Right lobe of liver (tissue), 4 donors: ENCODE results near the gene SYNGR1.
"Not testable (repeated sequence)": the region's sequence is repeated elsewhere in the genome, so short reads cannot be mapped to it uniquely, and the experiment has no call there.

ENCODE experiments used
- POLR2A ChIP-seq: fragments of 450-650 bp; IDR thresholded peaks from one replicate; pipeline ENCODE4 v1.6.1; 2017; ENCODE audit warnings: antibody characterized with exemption, mild to moderate bottlenecking
- TF ChIP-seq, protein P1 (sequence below), 4 donors: fragments of 200-600 bp in 3 of 4; fragments of 450-650 bp in 1 of 4; IDR thresholded peaks; one replicate each; pipeline versions ENCODE4 v1.5.1 to v1.8.0; 2016 to 2022; ENCODE audit warnings: antibody characterized with exemption in 4 of 4, mild to moderate bottlenecking in 2 of 4
- donor health status: DM: no; HTN: no; CAD: no.
- donor health status: DM: no; HTN: no; CAD: no.
- donor health status: DM: no; HTN: yes; CAD: no.

DNA sequence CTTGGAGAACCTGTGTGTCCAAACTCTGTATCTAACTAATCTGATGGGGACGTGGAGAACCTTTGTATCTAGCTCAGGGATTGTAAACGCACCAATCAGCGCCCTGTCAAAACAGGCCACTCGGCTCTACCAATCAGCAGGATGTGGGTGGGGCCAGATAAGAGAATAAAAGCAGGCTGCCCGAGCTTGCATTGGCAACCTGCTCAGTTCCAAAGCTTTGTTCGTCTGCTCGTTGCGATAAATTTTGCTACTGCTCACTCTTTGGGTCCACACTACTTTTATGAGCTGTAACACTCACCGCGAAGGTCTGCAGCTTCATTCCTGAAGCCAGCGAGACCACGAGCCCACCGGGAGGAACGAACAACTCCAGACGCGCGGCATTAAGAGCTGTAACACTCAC is 8.4 kb downstream of the SYNGR1 start:
- TF ChIP-seq, protein P1, sequence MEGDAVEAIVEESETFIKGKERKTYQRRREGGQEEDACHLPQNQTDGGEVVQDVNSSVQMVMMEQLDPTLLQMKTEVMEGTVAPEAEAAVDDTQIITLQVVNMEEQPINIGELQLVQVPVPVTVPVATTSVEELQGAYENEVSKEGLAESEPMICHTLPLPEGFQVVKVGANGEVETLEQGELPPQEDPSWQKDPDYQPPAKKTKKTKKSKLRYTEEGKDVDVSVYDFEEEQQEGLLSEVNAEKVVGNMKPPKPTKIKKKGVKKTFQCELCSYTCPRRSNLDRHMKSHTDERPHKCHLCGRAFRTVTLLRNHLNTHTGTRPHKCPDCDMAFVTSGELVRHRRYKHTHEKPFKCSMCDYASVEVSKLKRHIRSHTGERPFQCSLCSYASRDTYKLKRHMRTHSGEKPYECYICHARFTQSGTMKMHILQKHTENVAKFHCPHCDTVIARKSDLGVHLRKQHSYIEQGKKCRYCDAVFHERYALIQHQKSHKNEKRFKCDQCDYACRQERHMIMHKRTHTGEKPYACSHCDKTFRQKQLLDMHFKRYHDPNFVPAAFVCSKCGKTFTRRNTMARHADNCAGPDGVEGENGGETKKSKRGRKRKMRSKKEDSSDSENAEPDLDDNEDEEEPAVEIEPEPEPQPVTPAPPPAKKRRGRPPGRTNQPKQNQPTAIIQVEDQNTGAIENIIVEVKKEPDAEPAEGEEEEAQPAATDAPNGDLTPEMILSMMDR (IDR thresholded peaks at IDR 0.05) = not testable (repeated sequence)
- TF ChIP-seq POLR2A = not testable (repeated sequence)
